Ovary (tissue), 10 donors: ENCODE results near the gene ATXN2. TPM values are rescaled to one million over a fixed set of nuclear protein-coding genes. Genes with fewer than 3 reads are reported as not detected.

Experiments
- DNase-seq, 5 donors: peaks; one replicate each; pipeline ENCODE4 v3.0.0-alpha.2; 2019 to 2020
- H3K27ac ChIP-seq, 2 donors: fragments of 200-600 bp; one replicate each; pipeline versions ENCODE4 v1.5.1 to v1.8.0; 2019 to 2022
- H3K27me3 ChIP-seq: fragments of 200-600 bp; one replicate; pipeline ENCODE4 v1.8.0; 2022
- H3K36me3 ChIP-seq: fragments of 200-600 bp; sonication (generic); one replicate; pipeline ENCODE4 v1.5.1; 2019
- H3K4me1 ChIP-seq: one replicate; pipeline ENCODE4 v1.8.1; 2013; ENCODE audit warnings: mild to moderate bottlenecking, moderate library complexity; ENCODE audit not compliant: insufficient read depth
- H3K4me3 ChIP-seq: fragments of 200-600 bp; sonication (generic); one replicate; pipeline ENCODE4 v1.5.1; 2017
- H3K9me3 ChIP-seq, 2 donors: fragments of 200-600 bp in 1 of 2; sonication (generic) in 1 of 2; one replicate each; pipeline versions ENCODE4 v1.5.1 to v1.8.1; 2013 to 2019; ENCODE audit warnings: mild to moderate bottlenecking in 1 of 2, moderate library complexity in 1 of 2
- CTCF ChIP-seq, 3 donors: fragments of 450-650 bp in 2 of 3; fragments of 200-600 bp in 1 of 3; IDR thresholded peaks; one replicate each; pipeline versions ENCODE4 v1.5.1 to v1.8.0; 2016 to 2022; ENCODE audit warnings: antibody characterized with exemption in 3 of 3, mild to moderate bottlenecking in 1 of 3
- EP300 ChIP-seq: sonication (generic); formaldehyde crosslinking; IDR thresholded peaks from one replicate; pipeline ENCODE4 v1.6.1; 2017; ENCODE audit warnings: antibody characterized with exemption
- POLR2A ChIP-seq: fragments of 450-650 bp; IDR thresholded peaks from one replicate; pipeline ENCODE4 v1.6.1; 2017; ENCODE audit warnings: antibody characterized with exemption, mild to moderate bottlenecking, moderate library complexity
- WGBS, 3 donors: extraction: QIAGEN DNeasy Blood & Tissue Kit in 1 of 3; methylation state at CpG; one replicate each; pipeline versions ENCODE4 v1.1.5 to v1.1.7; 2013 to 2017; 5-methylcytosine and 5-hydroxymethylcytosine counted together
- intact Hi-C, 4 donors: fragments of 100-400 bp; cut with DNase I; formaldehyde crosslinking; loops; one replicate each; pipeline versions ENCODE4 v1.11.0 to v1.15.1; 2022 to 2023
- long read RNA-seq, 3 donors: library from polyadenylated mRNA in 2 of 3; unstranded in 2 of 3; transcript quantifications; one replicate each; pipeline ENCODE4 v2.0.0 and lab custom pipeline, GENCODE V29; 2021 to 2026
- polyA plus RNA-seq, 2 donors: library from polyadenylated mRNA; stranded (reverse); fragments of 200-250 nt in 1 of 2; fragments of 350-450 nt in 1 of 2; fragmentation: Illumina TruSeq in 1 of 2; extraction: RNeasy Lipid Tissue Mini Kit (QIAGEN cat#74804) in 1 of 2; gene quantifications; one replicate each; pipeline ENCODE4 v1.2.3, GENCODE V29; 2013 to 2014
- total RNA-seq, 7 donors: library from RNA; depleted of rRNA in 2 of 7; stranded (reverse); fragments of >200 nt in 2 of 7; fragmentation: NEBNext Ultra II Directional in 3 of 7; extraction: Animal tissue kit (Norgen Biotek cat#: 25700) in 3 of 7; gene quantifications; one replicate each; pipeline versions ENCODE4 v1.1.0 to v1.2.4, GENCODE V29; 2016 to 2023
- donor health status: DM: no; HTN: no; CAD: no; lungs with moderate emphysema.
- donor health status: DM: no; HTN: no; CAD: no.
- donor health status: Bipolar disorder and iron deficiency.
- donor health status: DM: yes; HTN: yes; CAD: no.
- donor health status: DM: no; HTN: no; CAD: no.
- donor health status: DM: yes; HTN: yes; CAD: no.

The ATXN2 gene
- total RNA-seq (100 to 1,000 TPM in 1 of 7 donors, 10 to 100 TPM in 6; 33.7 to 106 (median 68.9) TPM), polyA plus RNA-seq (10 to 100 TPM; 28.4 to 60.9 TPM)
- long read RNA-seq, donor 1, partial matches to known transcripts: 19 of 47 reads
- long read RNA-seq, donor 1, other reads (novel, unspliced or antisense): 26 of 47 reads
- long read RNA-seq, donor 2, partial matches to known transcripts: 10 of 13 reads
- long read RNA-seq, donor 2, other reads (novel, unspliced or antisense): 0 of 13 reads
- long read RNA-seq, donor 3, full-length matches to known transcripts: 9 of 65 reads
- long read RNA-seq, donor 3, partial matches to known transcripts: 22 of 65 reads
- long read RNA-seq, donor 3, other reads (novel, unspliced or antisense): 34 of 65 reads

- no peaks in the 10 kb centered on the region for H3K36me3 ChIP-seq
- peak within 1 kb of the TSS; percentile 74 for H3K4me3 ChIP-seq
- intact Hi-C loops: loop anchor here in 1 of 4 donors (5.0 kb wide), 1 partner anchor 38 kb away; no protein-coding TSS in a partner anchor
- TF ChIP-seq CTCF (IDR thresholded peaks at IDR 0.05) (no peak), EP300 (no peak), POLR2A (no peak)
- WGBS, 3 donors: 1% methylated on average over 75 to 118 of the region's 119 CpGs
- peak within 1 kb of the TSS; percentile 97 to 99 for H3K27ac ChIP-seq
- DNase-seq: peak in 4 of 5 donors; percentile 71 to 81 (median 76)
- H3K4me1 ChIP-seq: peaks cover 3% of the 10 kb centered on the region
- no peaks in the 10 kb centered on the region for H3K27me3 ChIP-seq
- H3K9me3 ChIP-seq: no peaks in the 10 kb centered on the region
Observed at GRCh38 chr12:111598637-111599452, at the start of gene ATXN2. ATXN2 (minus strand) TSS chr12:111599315; CDS start chr12:111599034, 281 bp downstream.

- Histone ChIP-seq H3K9me3 (no peaks in the 10 kb centered on the region), H3K4me1 (peaks cover 3% of the 10 kb centered on the region), H3K27me3 (no peaks in the 10 kb centered on the region), H3K4me3 (no peak overlapping the region), H3K27ac (no peak overlapping the region), H3K36me3 (no peaks in the 10 kb centered on the region)
- 92 to 97% (median 96%) methylated on average over 5 of the region's 5 CpGs for WGBS, 3 donors
- intact Hi-C loops: no loop called here
- no peak for TF ChIP-seq EP300
- TF ChIP-seq CTCF (IDR thresholded peaks at IDR 0.05): no peak
- TF ChIP-seq POLR2A: no peak
- DNase-seq: no peak
Observed at GRCh38 chr12:111645433-111645832, 46.3 kb upstream of the ATXN2 start.

GRCh38 chr12:111643427-111643826 is 44.3 kb upstream of the ATXN2 start:
- 26 to 44% (median 30%) methylated on average over 3 of the region's 3 CpGs for WGBS, 3 donors
- H3K27me3 ChIP-seq: no peaks in the 10 kb centered on the region
- no peaks in the 10 kb centered on the region for H3K9me3 ChIP-seq
- H3K27ac ChIP-seq: peak overlapping the region in 1 of 2 donors; percentile 27
- no peaks in the 10 kb centered on the region for H3K36me3 ChIP-seq
- H3K4me1 ChIP-seq: peaks cover 3% of the 10 kb centered on the region
- no peak for DNase-seq
- intact Hi-C loops: no loop called here
- TF ChIP-seq CTCF (IDR thresholded peaks at IDR 0.05) (no peak), POLR2A (no peak), EP300 (no peak)
- H3K4me3 ChIP-seq: no peak overlapping the region

GRCh38 chr12:111642681-111643426 is 43.7 kb upstream of the ATXN2 start:
- 19 to 36% (median 24%) methylated on average over 4 of the region's 4 CpGs for WGBS, 3 donors
- intact Hi-C loops: no loop called here
- peak overlapping the region in 1 of 2 donors; percentile 27 for H3K27ac ChIP-seq

More at GRCh38 chr12:111642681-111643426, 43.7 kb upstream of the ATXN2 start:
- Histone ChIP-seq H3K36me3 (no peaks in the 10 kb centered on the region), H3K4me1 (peaks cover 5% of the 10 kb centered on the region), H3K27me3 (no peaks in the 10 kb centered on the region), H3K4me3 (no peak overlapping the region), H3K9me3 (no peaks in the 10 kb centered on the region)
- DNase-seq: no peak
- TF ChIP-seq EP300 (no peak), POLR2A (no peak), CTCF (IDR thresholded peaks at IDR 0.05) (no peak)
